ENCODE data around the gene MAD1L1. TPM values are rescaled to one million over a fixed set of nuclear protein-coding genes. Genes with fewer than 3 reads are reported as not detected.
A peak's percentile ranks its signal among the peaks of the same experiment; 100 is the strongest.

The MAD1L1 gene
- total RNA-seq, 3 donors from 2014 or later = 25.3 to 31.2 (median 26.2) TPM

GRCh38 chr7:1959305-1959704 is 273.4 kb downstream of the MAD1L1 start:
- DNase-seq = peak in 1 of 3 donors; percentile 12
- Histone ChIP-seq H3K4me3 (no peak overlapping the region), H3K9me3 (no peaks in the 10 kb centered on the region), H3K4me1 (ENCODE audit: low read depth) (no peaks in the 10 kb centered on the region), H3K36me3 (ENCODE audit: low read depth) (no peaks in the 10 kb centered on the region)
- intact Hi-C loops (cut with DNase I, micrococcal nuclease) = no loop called here
- no peak for TF ChIP-seq CTCF (IDR thresholded peaks at IDR 0.05)
- ATAC-seq = no peak

DNA sequence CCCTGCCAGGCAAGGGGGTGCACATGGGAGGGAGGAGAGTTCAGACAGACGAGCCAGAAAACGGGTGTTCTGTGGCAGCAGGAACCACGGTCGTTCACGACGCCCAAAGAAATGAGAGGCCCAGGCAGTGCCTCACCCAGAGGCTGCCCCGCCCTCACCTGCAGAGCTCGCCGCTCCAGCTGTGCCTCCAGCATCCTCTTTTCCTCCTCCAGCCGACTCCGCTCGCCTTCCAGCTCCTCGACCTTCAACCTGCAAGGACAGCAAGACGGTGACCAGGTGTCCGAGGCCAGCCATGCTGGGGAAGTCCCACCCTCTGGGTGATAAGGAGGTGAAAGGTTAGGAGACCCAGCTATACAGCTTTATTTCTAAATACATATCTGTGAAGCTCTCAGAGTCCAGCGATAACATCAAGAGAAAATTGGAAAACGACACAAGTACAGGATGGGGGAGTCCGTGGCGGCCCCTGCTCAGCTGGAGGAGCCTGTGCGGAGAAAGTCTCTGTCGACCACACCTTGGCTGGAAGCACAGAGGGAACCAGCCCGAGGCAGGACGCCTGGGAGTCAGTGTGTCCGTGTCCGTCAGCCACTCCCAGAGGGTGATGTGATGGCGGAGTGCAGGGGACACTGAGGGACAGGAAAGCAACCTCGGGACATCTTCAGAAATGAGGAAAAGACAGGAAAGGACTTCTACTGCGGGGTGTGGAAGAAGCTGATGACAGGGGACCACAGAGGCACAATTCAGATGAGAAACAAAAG is 275.1 kb downstream of the MAD1L1 start:
- no peak for TF ChIP-seq CTCF (IDR thresholded peaks at IDR 0.05)
- DNase-seq (peak in 1 of 3 donors; percentile 46), ATAC-seq (no peak)
- no peaks in the 10 kb centered on the region for H3K36me3 ChIP-seq (ENCODE audit: low read depth)
- no peak overlapping the region for H3K4me3 ChIP-seq
- H3K9me3 ChIP-seq = no peaks in the 10 kb centered on the region
- no peaks in the 10 kb centered on the region for H3K4me1 ChIP-seq (ENCODE audit: low read depth)
- intact Hi-C loops (cut with DNase I, micrococcal nuclease) = no loop called here

DNA sequence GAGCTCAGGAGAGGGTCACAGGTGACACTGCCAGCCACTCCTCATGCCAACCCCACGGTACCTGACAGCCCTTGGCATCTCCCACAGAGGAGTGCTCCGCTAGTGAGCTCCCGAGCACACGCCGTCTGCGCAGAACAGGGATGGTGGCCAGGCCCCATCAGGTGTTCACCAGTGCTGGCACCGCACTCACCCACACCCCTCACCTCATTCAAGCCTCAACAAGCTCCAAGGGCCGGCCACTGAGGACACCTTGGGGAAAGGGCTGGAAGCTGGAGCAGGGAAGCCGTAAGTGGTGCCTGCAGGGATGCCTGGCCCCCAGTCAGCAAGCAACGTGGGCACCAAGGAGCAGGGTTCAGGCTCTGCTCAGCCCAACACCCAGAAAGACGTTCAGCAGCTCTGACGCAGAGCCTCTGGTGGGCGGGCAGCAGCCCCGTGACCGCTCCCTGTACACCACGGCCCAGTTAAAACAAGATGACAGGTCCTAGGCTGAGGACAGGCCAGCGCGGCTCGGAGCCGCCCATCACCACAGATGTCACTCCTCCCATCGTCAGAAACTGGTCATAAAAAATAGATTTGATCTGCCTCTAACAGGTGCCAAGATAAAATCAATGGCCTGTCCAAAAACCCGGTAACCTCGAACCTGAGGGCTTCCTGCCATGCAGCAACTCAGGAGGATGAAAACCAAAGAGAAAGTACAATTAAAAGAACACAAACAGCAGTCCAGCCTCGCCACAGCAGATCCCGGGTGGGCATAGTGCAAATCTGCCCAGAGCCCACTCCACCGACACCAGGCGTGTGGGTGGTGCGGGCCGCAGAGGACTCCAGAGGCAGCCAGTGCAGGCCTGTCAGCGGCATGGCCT is 275.9 kb downstream of the MAD1L1 start:
- intact Hi-C loops (cut with DNase I, micrococcal nuclease) = no loop called here
- DNase-seq (peak in 1 of 3 donors; percentile 32), ATAC-seq (no peak)

GRCh38 chr7:1956141-1956540 is 276.6 kb downstream of the MAD1L1 start:
- H3K9me3 ChIP-seq = no peaks in the 10 kb centered on the region
- ATAC-seq = no peak
- intact Hi-C loops (cut with DNase I, micrococcal nuclease) = no loop called here
- no peak for TF ChIP-seq CTCF (IDR thresholded peaks at IDR 0.05)
- no peaks in the 10 kb centered on the region for H3K36me3 ChIP-seq (ENCODE audit: low read depth)
- peak in 1 of 3 donors; percentile 12 for DNase-seq
- H3K4me3 ChIP-seq = no peak overlapping the region
- peaks cover 3% of the 10 kb centered on the region for H3K4me1 ChIP-seq (ENCODE audit: low read depth)

More for the DNA sequence above, 275.9 kb downstream of the MAD1L1 start:
- Histone ChIP-seq H3K9me3 (no peaks in the 10 kb centered on the region), H3K36me3 (ENCODE audit: low read depth) (no peaks in the 10 kb centered on the region), H3K4me3 (no peak overlapping the region), H3K4me1 (ENCODE audit: low read depth) (no peaks in the 10 kb centered on the region)
- TF ChIP-seq CTCF (IDR thresholded peaks at IDR 0.05) = no peak

DNA sequence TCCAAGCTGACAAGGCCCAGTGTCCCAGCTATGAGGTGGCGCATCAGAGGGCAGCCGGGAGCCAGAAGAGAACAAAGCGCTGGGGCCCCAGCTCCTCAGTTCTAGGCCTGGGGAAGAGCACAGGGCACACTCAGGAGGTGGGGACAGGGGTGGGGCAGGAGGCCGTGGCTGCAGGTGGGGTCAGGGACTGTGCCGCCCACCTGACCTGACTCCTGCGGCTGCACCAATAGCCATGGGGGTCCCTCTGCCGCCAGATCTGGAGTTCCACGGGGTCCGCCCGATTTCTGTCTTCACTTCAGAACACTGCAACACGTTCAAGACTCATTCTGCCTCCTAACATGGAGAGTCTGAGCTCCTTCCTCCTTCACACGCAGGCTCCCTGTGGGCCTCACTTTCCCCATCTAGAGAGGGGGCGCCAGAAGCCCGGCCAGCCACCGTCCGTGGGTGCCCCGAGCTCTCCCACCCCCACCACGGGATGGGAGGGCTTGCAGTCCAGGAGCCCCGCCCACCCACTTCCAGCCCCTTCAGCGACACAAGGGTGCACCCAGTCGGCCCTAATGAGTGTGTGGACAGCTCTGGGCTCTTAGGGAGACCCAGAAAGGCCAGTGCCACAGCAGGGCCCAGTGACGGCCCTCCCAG is 278.3 kb downstream of the MAD1L1 start:
- ATAC-seq = no peak
- H3K9me3 ChIP-seq = no peaks in the 10 kb centered on the region
- peaks cover 3% of the 10 kb centered on the region for H3K4me1 ChIP-seq (ENCODE audit: low read depth)
- H3K36me3 ChIP-seq (ENCODE audit: low read depth) = no peaks in the 10 kb centered on the region
- H3K4me3 ChIP-seq = no peak overlapping the region
- no peak for TF ChIP-seq CTCF (IDR thresholded peaks at IDR 0.05)
- peak in 1 of 3 donors; percentile 29 for DNase-seq
- intact Hi-C loops (cut with DNase I, micrococcal nuclease) = no loop called here
